ENCODE measurements around the gene ASPN.

ASPN gene

GRCh38 chr9:92513349-92513748 is 31.0 kb upstream of the ASPN start:
- Histone ChIP-seq H3K9ac (no peak overlapping the region), H3K79me2 (no peaks in the 10 kb centered on the region), H3K27me3 (ENCODE audit: control insufficient read depth, insufficient read depth, low read length) (no peaks in the 10 kb centered on the region), H3K4me1 (no peaks in the 10 kb centered on the region), H2AFZ (no peak overlapping the region), H3K4me2 (ENCODE audit: low read length) (no peak overlapping the region), H3K36me3 (ENCODE audit: control insufficient read depth, insufficient read depth, low read length) (no peaks in the 10 kb centered on the region), H3K4me3 (ENCODE audit: low read depth, low read length) (no peak overlapping the region), H3K27ac (no peak overlapping the region), H3K9me3 (ENCODE audit: control insufficient read depth, low read length) (no peaks in the 10 kb centered on the region)
- no peak for TF ChIP-seq CTCF (IDR thresholded peaks at IDR 0.05)

- Histone ChIP-seq H3K4me3 (ENCODE audit: low read depth, low read length) (no peak overlapping the region), H3K27ac (no peak overlapping the region), H3K79me2 (no peaks in the 10 kb centered on the region), H3K9ac (no peak overlapping the region), H3K4me2 (ENCODE audit: low read length) (no peak overlapping the region), H3K4me1 (no peaks in the 10 kb centered on the region), H3K9me3 (ENCODE audit: control insufficient read depth, low read length) (no peaks in the 10 kb centered on the region), H3K27me3 (ENCODE audit: control insufficient read depth, insufficient read depth, low read length) (no peaks in the 10 kb centered on the region), H3K36me3 (ENCODE audit: control insufficient read depth, insufficient read depth, low read length) (no peaks in the 10 kb centered on the region), H2AFZ (no peak overlapping the region)
- no peak for TF ChIP-seq CTCF (IDR thresholded peaks at IDR 0.05)
Observed at GRCh38 chr9:92512622-92513021, 30.3 kb upstream of the ASPN start.

- Histone ChIP-seq H3K9me3 (ENCODE audit: control insufficient read depth, low read length) (no peaks in the 10 kb centered on the region), H3K27ac (no peak overlapping the region), H3K36me3 (ENCODE audit: control insufficient read depth, insufficient read depth, low read length) (no peaks in the 10 kb centered on the region), H3K9ac (no peak overlapping the region), H3K27me3 (ENCODE audit: control insufficient read depth, insufficient read depth, low read length) (no peaks in the 10 kb centered on the region), H3K79me2 (no peaks in the 10 kb centered on the region), H3K4me3 (ENCODE audit: low read depth, low read length) (no peak overlapping the region), H2AFZ (no peak overlapping the region), H3K4me2 (ENCODE audit: low read length) (no peak overlapping the region), H3K4me1 (no peaks in the 10 kb centered on the region)
- no peak for TF ChIP-seq CTCF (IDR thresholded peaks at IDR 0.05)
Observed at GRCh38 chr9:92510747-92511146, 28.4 kb upstream of the ASPN start.

- Histone ChIP-seq H3K27me3 (ENCODE audit: control insufficient read depth, insufficient read depth, low read length) (no peaks in the 10 kb centered on the region), H3K4me1 (no peaks in the 10 kb centered on the region), H3K4me3 (ENCODE audit: low read depth, low read length) (no peak overlapping the region), H3K9ac (no peak overlapping the region), H2AFZ (no peak overlapping the region), H3K27ac (no peak overlapping the region), H3K36me3 (ENCODE audit: control insufficient read depth, insufficient read depth, low read length) (no peaks in the 10 kb centered on the region), H3K4me2 (ENCODE audit: low read length) (no peak overlapping the region), H3K9me3 (ENCODE audit: control insufficient read depth, low read length) (no peaks in the 10 kb centered on the region), H3K79me2 (no peaks in the 10 kb centered on the region)
- TF ChIP-seq CTCF (IDR thresholded peaks at IDR 0.05): no peak
Observed at GRCh38 chr9:92509050-92509449, 26.7 kb upstream of the ASPN start.

GRCh38 chr9:92508018-92508820 is 25.9 kb upstream of the ASPN start:
- Histone ChIP-seq H3K36me3 (ENCODE audit: control insufficient read depth, insufficient read depth, low read length) (no peaks in the 10 kb centered on the region), H2AFZ (no peak overlapping the region), H3K4me2 (ENCODE audit: low read length) (no peak overlapping the region), H3K4me1 (no peaks in the 10 kb centered on the region), H3K79me2 (no peaks in the 10 kb centered on the region), H3K9ac (no peak overlapping the region), H3K4me3 (ENCODE audit: low read depth, low read length) (no peak overlapping the region), H3K27me3 (ENCODE audit: control insufficient read depth, insufficient read depth, low read length) (no peaks in the 10 kb centered on the region), H3K9me3 (ENCODE audit: control insufficient read depth, low read length) (no peaks in the 10 kb centered on the region), H3K27ac (no peak overlapping the region)
- no peak for TF ChIP-seq CTCF (IDR thresholded peaks at IDR 0.05)
